OCI-LY7 (cell line): ENCODE data around the gene FNTB.

Experiments
- EZH2phosphoT487 ChIP-seq: fragments of 200-600 bp; sonication (generic); IDR thresholded peaks from 2 replicates; pipeline ENCODE4 v1.6.1; 2018; ENCODE audit warnings: low read depth, borderline replicate concordance, mild to moderate bottlenecking, mixed run types, antibody characterized with exemption, low read length, moderate library complexity, mixed read lengths
- TF ChIP-seq, protein P1 (sequence below): fragments of 200-600 bp; sonication (generic); conservative IDR thresholded peaks from 2 replicates; pipeline ENCODE4 v1.5.1; 2014; ENCODE audit warnings: mild to moderate bottlenecking, antibody characterized with exemption, low read length, moderate library complexity, mixed read lengths

DNA sequence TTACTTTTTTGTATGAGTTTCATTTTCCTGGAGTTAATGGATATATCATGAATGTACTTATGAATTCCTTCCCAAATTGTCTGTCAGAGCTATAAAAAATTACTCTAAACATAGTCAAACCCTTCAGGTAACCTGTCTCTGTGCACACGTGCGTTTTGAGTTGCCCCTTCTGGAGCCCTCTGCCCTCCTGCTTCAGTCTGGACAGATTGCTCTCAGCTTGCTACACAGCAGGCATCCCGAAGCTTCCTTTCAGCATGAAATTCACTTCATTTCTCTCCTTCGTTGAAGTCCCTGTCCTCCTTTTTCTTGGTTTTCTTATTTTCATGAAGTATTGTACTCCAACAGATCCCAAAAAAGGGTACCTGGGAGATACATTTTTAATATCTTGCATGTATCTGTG, 47.3 kb downstream of the FNTB start:
- TF ChIP-seq, protein P1, sequence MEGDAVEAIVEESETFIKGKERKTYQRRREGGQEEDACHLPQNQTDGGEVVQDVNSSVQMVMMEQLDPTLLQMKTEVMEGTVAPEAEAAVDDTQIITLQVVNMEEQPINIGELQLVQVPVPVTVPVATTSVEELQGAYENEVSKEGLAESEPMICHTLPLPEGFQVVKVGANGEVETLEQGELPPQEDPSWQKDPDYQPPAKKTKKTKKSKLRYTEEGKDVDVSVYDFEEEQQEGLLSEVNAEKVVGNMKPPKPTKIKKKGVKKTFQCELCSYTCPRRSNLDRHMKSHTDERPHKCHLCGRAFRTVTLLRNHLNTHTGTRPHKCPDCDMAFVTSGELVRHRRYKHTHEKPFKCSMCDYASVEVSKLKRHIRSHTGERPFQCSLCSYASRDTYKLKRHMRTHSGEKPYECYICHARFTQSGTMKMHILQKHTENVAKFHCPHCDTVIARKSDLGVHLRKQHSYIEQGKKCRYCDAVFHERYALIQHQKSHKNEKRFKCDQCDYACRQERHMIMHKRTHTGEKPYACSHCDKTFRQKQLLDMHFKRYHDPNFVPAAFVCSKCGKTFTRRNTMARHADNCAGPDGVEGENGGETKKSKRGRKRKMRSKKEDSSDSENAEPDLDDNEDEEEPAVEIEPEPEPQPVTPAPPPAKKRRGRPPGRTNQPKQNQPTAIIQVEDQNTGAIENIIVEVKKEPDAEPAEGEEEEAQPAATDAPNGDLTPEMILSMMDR, result no peak
- no peak for TF ChIP-seq EZH2phosphoT487
